Fibroblast of upper back skin (primary cell): ENCODE measurements around the gene PACS1.

Experiments used
- DNase-seq: peaks from one replicate; pipeline ENCODE4 v3.0.0-alpha.2; 2013

Gene PACS1

GRCh38 chr11:66146074-66146473 is 76.0 kb downstream of the PACS1 start:
- DNase-seq: no peak

- no peak for DNase-seq
Measured at GRCh38 chr11:66146940-66147339, 76.9 kb downstream of the PACS1 start.

- no peak for DNase-seq
Measured at GRCh38 chr11:66150140-66150539, 80.1 kb downstream of the PACS1 start.

- no peak for DNase-seq
Measured at GRCh38 chr11:66150725-66151124, 80.7 kb downstream of the PACS1 start.

- no peak for DNase-seq
Measured at GRCh38 chr11:66151273-66151672, 81.2 kb downstream of the PACS1 start.

GRCh38 chr11:66154109-66154508 is 84.0 kb downstream of the PACS1 start:
- DNase-seq: no peak

- no peak for DNase-seq
Measured at GRCh38 chr11:66155387-66156073, 85.5 kb downstream of the PACS1 start.

GRCh38 chr11:66157182-66157864 is 87.3 kb downstream of the PACS1 start:
- DNase-seq: peak; percentile 18

- DNase-seq: no peak
Measured at GRCh38 chr11:66158156-66158555, 88.1 kb downstream of the PACS1 start.

- DNase-seq: peak; percentile 3
Measured at GRCh38 chr11:66159324-66159984, 89.4 kb downstream of the PACS1 start.

GRCh38 chr11:66160709-66161108 is 90.6 kb downstream of the PACS1 start:
- no peak for DNase-seq

GRCh38 chr11:66168289-66168688 is 98.2 kb downstream of the PACS1 start:
- DNase-seq: no peak

- peak; percentile 18 for DNase-seq
Measured at GRCh38 chr11:66172146-66172545, 102.1 kb downstream of the PACS1 start.

GRCh38 chr11:66176650-66177049 is 106.6 kb downstream of the PACS1 start:
- DNase-seq: no peak

- DNase-seq: no peak
Measured at GRCh38 chr11:66178183-66178582, 108.1 kb downstream of the PACS1 start.

- no peak for DNase-seq
Measured at GRCh38 chr11:66178871-66179270, 108.8 kb downstream of the PACS1 start.

GRCh38 chr11:66181632-66182315 is 111.7 kb downstream of the PACS1 start:
- DNase-seq: no peak

GRCh38 chr11:66183494-66184048 is 113.5 kb downstream of the PACS1 start:
- no peak for DNase-seq

GRCh38 chr11:66184728-66185127 is 114.7 kb downstream of the PACS1 start:
- no peak for DNase-seq

GRCh38 chr11:66186470-66186869 is 116.4 kb downstream of the PACS1 start:
- no peak for DNase-seq

GRCh38 chr11:66187453-66187852 is 117.4 kb downstream of the PACS1 start:
- no peak for DNase-seq

GRCh38 chr11:66188580-66188979 is 118.5 kb downstream of the PACS1 start:
- DNase-seq: peak; percentile 60
